Ecto neural progenitor cell (in vitro differentiated cells): ENCODE results near the gene HIRA.
A peak's percentile ranks its signal among the peaks of the same experiment; 100 is the strongest.

Experiments used
- DNase-seq: peaks from one replicate; pipeline ENCODE4 v3.0.0-alpha.2; 2018; ENCODE audit warnings: low spot score

HIRA gene, protein sequence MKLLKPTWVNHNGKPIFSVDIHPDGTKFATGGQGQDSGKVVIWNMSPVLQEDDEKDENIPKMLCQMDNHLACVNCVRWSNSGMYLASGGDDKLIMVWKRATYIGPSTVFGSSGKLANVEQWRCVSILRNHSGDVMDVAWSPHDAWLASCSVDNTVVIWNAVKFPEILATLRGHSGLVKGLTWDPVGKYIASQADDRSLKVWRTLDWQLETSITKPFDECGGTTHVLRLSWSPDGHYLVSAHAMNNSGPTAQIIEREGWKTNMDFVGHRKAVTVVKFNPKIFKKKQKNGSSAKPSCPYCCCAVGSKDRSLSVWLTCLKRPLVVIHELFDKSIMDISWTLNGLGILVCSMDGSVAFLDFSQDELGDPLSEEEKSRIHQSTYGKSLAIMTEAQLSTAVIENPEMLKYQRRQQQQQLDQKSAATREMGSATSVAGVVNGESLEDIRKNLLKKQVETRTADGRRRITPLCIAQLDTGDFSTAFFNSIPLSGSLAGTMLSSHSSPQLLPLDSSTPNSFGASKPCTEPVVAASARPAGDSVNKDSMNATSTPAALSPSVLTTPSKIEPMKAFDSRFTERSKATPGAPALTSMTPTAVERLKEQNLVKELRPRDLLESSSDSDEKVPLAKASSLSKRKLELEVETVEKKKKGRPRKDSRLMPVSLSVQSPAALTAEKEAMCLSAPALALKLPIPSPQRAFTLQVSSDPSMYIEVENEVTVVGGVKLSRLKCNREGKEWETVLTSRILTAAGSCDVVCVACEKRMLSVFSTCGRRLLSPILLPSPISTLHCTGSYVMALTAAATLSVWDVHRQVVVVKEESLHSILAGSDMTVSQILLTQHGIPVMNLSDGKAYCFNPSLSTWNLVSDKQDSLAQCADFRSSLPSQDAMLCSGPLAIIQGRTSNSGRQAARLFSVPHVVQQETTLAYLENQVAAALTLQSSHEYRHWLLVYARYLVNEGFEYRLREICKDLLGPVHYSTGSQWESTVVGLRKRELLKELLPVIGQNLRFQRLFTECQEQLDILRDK

DNA sequence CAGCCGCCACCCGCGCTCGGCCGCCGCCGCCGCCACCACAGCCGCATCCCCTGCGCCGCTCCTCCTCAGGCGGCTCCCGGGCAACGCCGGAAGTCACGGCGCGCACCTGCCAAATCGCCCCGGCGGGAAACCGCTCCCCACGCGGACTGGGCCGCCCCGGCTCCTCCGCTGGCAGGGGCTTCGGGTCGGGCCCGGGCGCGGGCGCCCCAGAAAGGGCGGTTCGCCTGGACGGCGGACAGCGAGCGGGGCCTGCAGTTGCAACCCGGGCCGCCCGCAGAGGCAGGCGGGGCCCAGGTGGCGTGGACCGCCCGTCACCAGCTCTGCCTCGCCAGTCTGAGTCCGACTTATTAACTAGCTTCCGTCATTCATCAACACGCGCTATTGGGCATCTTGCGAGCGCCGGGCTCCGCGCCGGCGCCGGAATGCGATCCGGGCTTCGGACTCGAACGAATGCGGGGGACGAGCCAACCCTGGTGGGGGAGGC, at the start of gene HIRA:
HIRA (minus strand) TSS at position 85 of the 484 bp plus-strand sequence. CDS start 257 bp downstream, outside the sequence.
- DNase-seq: peak; percentile 92

DNA sequence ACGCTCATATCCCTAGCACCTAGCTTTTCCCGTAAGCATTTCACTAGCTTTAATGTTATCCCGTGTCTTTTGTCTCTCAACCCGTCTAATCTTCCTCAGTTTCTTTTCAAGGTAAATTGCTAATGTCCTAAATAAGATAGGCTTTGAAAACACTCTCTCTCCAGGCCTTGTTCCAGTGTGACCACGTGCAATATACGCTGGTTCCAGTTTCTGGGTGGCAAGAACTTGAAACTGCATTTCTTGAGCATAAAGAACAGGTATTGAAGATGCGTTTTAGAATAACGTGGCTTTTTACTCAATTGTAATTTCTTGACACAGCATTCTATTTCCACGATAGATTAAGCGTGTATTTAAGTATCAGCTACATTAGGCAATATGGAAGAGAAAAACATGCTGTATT, 49.3 kb upstream of the HIRA start:
- no peak for DNase-seq

DNA sequence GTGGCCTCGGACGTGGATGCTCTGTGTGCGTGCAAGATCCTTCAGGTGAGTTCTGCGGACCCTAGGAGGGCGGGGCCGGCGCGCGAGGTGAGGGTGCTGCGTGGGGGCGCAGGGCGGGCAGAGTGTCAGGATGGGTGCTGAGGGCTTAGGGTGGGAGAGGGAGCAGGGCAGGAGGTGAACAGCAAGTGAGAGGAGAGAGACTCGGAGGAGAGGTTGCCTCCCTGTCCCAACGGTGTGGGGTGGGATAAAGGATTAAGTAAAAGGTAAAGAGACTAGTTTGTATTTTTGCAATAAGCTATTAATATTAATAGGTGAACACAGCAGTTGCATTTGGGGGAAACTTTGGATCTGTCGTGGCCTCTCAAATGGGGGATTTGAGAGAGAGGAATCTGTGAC, 48.6 kb upstream of the HIRA start:
- no peak for DNase-seq

DNA sequence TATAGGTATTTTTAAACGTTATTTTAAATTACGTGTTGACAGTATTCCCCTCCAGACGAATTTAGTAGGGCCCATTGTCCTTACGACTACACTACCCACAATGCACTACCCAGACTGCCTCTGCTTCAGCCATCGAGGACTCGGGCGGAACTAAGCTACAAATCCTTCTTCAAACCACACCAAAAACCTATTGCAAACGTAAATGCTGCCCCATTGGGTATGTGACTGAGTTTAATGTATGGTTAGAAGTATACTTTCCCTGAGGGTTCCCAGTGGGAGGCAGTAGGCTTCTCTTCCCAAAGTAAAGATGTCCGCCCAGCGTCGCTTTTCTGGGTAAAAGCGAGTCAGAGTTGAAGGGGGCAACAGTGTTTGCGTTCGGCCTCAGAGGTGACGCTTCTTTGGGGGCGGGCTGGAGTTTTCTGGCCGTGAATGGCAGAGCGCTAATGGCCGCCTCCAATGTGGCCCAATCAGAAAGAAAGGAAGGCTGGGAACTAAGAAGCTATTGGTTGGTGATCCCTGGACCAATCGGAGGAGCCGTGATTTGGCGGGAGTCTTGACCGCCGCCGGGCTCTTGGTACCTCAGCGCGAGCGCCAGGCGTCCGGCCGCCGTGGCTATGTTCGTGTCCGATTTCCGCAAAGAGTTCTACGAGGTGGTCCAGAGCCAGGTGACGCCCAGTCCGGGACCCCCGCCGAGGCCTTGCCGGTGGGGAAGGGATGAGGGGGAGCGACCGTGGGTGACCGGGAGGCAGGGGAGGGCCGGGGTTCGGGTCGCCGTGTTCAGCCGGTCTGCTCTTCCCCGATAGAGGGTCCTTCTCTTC, 48.0 kb upstream of the HIRA start, which contains the start of gene CDC45:
CDC45 (plus strand) TSS at position 566 of the 818 bp plus-strand sequence; CDS start at position 615, 49 bp downstream.
- DNase-seq: peak; percentile 96

DNA sequence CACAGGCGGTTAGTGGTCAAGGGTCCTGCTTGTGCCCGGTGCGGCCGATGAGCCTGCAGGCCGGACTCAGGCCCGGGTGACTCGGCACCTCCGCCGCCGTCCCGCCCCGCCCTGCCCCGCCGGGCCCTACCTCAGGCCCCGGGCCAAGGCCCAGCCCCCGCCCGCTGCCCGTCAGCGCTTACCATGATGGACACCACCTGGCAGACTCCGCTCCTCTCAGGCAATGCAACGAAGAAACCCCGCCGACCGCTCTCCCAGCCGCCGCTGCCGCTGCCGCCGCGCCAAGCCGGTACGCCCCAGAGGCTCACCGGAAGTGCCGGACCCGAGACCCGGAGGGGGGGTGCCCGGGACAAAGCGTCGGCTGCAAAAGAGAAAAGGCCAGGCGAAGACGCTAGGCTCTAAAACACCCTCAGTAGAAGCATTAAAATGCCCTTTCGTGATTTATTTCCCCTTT, 47.4 kb upstream of the HIRA start, which contains the start of gene UFD1:
UFD1 (minus strand) TSS at position 293 of the 454 bp plus-strand sequence; CDS start at position 185, 108 bp downstream.
- peak; percentile 92 for DNase-seq

DNA sequence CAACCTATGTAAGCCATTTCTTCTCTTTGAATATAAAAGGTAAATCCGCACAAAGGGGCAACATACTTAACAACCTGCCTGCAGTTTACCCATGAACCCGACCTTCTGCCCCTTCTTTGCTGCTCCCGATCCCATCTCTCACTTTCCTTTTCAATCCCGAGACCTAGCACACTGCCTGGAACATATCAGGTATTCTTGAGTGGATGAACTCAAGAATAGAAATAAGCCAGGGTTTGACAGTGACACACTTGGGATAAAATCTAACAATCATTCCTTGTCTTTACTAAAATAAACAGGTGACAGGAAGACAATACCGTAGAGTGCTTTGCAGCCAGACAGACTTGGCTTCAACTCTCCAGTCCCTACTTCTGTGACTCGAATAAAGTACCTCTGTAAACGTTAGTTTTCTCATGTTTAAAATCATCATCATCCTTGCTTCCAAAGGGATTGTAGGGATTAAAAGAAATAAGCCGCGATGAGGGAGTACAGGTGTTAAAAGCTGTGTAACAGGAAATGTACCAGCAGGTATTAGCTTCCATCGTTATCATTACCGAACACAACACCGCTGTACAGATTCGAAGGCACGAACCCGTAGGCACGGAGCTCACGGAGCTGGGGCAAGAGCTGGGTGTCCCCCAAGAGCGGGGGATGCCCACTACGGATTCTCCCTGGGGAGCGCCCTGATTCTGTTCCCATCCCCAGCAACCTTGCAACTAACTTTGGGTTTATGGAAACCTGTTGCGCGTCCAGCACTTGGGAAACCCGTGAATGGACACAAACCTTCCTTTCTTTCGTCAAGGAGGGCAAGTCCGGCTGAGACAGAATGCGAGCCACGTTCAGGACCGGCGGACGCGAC, 46.7 kb upstream of the HIRA start:
- no peak for DNase-seq

DNA sequence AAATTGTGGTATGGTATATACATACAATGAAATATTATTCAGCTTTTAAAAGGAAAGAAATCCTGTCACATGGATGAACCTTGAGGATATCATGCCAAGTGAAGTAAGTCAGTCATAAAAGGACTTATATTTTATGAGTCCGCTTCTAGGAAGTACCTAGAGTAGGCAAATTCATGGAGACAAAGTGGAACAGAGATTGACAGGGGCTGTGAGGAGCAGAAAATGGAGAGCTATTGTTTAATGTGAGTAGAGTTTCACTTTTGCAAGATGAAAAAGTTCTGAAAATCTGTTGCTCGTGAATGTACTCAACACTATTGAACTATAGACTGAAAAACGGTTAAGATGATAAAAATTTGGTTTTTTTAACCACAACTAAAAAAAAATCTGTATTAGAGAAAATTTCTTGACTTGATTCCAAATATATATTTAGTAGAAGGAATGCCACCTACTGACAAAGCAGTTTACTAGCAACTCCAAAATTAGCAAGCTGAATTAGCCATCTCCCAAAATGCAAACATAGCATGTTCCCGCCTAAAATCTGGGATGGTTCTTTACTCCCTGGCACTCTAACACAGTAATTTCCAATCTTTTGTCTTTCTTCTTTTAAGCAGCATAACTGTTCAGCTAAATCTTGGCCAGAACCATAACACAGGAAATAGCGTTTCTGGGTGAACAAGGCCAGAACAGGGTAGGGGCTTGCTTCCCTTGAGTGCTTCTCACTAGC, 46.0 kb upstream of the HIRA start:
- no peak for DNase-seq

DNA sequence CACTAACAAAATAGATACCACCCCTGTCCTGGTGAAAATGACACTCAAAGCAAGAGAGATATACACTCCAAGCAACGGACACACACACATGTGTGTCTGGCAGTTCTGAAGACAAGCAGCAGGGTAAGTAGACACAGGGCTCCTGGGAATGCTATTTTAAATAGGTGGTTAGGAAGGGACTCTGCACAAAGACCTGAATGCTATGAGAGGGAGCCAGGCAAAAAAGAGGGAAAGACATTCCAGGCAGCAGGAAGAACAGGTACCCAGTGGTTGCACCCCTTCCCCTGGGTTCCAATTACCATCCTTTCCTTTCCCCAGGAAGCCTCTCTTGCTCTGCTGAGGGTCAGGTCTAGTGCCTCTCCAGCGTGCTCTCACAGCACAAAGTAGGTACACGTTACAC, 44.5 kb upstream of the HIRA start:
- no peak for DNase-seq

DNA sequence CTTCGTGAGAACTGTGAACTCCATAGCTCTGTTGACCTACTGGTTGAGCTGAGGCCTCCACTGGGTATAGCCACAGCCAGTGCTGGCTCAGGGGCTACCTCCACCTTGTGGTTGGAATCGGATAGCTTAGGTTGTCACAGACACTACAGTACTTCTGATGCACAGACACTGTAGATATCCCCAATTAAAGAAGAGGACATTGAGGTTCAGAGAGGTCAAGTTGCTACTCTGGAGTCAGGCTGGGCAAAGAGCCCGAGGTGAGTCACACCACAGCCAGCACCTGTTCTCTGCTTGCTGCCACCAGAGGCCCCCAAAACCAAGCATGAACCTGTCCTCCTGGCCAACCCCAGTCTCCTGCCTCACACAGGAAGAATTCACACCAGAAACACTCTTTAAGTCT, 42.0 kb upstream of the HIRA start:
- no peak for DNase-seq

DNA sequence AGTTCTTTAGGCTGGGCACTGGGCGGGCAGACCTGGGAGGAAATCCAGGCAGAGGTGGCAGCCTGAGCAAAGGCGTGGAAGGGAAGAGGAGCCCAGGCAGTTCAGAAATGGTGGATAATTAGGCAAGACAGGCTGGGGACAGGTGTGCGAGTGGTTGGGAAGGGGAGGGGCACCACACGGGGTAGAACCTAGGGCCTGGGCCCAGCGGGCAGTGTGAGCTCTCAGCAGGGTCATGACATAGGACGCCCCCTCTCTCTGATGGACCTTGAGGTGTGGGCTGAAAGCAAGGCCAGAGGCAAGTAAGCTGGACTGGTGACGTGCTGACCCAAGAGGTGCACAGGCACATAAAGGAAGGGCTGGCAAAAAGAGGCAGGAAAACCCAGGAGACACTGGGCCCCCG, 40.7 kb upstream of the HIRA start:
- no peak for DNase-seq

DNA sequence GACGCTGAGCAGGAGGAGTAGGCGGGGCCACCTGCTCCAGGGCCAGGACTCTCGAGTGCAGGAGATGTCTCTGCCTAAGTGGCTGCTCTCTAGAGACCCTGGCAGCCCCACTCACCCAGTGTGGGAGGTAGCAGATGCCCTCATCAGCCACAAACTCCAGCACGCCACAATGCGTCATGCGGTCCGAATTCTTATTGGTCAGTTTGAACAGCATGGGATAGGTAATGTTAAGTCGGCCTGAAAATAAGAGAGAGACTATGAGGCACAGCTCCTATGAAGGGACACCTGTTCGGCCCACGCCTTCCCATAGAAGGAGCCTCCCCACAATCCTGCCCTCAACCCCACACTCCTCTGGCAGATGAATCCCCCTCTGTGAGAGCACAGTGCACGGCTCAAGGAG, 40.0 kb upstream of the HIRA start:
- DNase-seq: no peak

DNA sequence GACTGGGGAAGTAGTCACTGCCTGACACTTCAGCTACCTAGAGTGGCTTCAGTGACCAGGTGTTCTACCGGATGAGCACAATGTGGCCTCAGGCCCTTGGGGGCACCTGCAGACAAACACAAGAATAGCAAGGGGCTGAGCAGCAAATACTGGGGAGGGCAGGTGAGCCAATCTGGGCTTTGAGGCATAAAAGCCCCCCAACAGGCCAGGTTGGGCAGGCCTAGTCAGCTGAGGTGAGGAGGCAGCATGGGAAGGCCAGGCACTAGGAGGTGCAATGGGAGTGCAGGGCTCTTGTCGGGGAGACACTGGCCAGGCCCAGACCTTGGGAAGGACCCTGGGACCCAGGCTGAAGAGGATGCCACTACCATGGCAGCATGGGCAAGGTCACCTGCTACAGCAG, 38.5 kb upstream of the HIRA start:
- DNase-seq: no peak

DNA sequence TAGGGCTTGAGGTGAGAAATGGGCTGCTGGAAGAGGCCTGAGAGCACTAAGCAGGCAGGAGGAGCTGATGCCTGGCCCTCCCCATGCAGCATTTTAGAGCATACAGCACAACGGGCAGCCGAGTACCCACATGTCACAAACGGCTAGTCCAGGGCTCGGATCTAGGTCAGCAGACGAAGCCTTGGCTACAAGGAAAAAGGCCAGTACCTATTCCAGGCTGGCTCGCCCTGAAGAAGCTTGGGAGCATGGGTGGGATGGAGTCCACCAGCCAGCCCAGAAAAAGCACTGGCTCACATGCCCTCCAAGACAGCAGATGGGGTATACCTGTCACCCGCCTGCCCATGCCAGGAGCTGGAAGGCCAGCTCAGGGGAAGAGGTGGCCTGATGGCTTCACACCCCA, 37.9 kb upstream of the HIRA start:
- no peak for DNase-seq

DNA sequence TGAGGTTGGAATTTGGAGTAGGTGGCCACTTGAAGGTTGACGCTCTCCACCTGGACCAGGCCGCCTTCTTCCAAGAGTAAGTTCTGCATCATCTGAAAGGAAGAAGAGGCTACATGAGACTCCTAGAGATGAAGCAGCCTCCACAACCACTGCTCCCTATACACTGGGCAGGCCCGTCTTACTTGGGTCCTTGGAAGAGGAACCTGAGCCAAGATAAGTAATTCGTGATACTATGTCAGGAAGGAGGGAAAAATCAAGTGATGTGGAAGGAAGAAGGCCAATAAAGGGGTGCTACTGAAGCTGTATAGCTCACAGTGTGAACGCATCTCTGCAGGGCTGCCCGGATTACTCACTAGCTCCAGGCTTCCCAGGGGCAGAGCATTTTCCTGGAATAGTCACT, 36.4 kb upstream of the HIRA start:
- DNase-seq: no peak

DNA sequence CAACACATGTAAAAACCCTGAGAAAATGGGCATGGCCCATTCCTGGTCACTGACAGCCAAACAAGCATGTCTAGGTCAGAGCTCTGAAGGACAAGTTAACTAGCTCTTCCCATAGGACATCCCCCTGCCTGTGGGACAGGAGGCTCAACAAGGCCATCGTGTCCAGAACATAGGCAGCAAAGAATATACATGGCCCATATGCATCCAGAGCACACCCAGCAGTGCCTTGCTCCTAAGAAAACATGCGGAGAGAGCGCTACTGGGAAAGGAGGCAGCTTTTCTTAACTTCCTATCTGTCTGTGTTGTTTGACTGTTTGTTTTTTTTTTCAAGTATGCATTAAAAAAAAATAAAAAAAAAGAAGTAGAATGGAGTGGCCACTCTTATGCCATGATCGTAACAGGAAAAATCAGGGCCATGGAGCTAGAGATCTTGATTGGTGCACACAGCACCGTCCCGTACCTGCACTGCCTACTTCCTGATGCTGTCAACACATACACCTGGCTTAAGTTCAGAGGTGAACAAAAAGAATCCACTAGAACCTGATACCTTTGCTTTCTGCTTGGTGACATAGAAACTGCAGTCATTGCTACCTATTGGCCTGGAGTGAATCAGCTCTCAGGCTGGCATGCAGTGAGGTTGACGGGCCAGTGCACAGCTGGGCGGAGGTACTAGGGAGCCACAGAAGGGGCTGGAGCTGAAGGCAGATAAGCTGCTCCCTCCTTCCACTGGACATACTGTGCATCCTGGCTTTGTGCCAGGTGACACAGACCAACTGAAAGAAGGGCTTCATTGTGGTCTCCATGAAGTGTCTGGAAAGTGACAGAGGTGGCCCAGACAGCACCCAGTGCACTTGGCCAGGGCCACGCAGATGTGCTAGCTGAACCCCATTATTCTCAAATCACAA, 35.6 kb upstream of the HIRA start:
- DNase-seq: no peak

DNA sequence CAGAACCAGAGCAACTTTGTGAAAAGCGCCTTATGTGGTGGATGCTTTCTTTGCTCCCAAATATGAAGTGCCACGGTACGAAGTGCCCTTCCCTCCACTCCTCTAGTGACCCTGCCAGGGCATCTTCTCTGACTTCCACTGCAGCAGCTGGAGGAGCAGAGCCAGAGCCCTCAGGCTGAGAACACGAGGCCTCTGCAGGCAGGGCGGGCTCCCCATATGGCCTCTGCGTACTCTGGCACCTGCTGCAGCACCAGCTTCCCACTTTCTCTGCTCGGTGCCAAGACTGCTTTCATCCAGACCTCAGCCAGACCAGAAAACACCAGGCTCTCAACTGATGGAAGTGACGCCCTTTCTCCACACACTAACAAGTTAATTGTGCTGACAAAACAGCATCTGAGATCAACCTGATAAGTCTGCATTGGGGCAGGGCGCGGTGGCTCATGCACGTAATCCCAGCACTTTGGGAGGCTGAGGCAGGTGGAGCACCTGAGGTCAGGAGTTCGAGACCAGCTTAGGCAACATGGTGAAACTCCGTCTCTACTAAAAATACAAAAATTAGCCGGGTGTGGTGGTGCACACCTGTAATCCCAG, 34.7 kb upstream of the HIRA start:
- DNase-seq: no peak

DNA sequence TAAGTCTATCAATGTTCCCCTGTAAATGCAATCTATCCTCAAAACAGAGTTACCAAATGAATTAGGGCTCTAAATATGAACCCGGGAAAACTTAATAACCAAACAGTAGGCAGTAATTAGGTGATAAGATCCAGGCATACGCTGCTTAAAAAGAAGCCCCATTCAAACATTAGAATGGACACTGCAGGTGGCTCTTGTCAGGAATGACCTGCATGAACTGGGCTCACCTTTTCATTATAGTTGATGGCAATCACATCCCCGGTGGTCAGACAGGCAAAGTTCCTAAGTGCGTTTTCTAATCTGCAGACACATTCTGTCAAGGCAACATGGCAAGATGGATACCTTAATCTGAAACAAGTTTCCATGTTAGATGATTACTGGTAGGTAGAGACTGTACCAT, 33.4 kb upstream of the HIRA start:
- DNase-seq: no peak

DNA sequence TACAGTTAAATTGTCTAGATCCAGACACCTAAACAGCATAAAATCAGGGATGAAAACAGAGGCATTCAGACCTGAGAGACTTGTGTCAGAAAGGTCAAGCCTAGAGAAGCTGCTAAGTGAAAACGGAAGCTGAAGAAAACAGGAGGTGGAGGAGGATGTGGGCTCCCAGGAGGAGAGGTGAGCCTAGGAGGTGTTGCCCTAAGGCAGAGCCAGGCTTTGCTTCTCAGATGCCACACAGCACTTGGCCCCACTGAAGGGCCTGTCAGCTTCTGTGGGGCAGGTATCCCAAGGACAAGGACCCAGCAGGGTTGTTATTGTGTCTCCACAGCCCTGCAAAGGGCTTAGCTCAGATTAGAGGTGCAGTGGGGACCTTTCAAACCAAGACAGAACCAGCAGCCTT, 33.0 kb upstream of the HIRA start:
- no peak for DNase-seq
